Activated CD4-positive, alpha-beta T cell treated with anti-CD3 and anti-CD28 coated beads for 1 hour (primary cell): ENCODE results near the gene ITGA8.
"Not testable (repeated sequence)": the region's sequence is repeated elsewhere in the genome, so short reads cannot be mapped to it uniquely, and the experiment has no call there.

Experiments used
- DNase-seq: peaks from one replicate; pipeline ENCODE4 v3.0.0-alpha.2; 2020

The ITGA8 gene

GRCh38 chr10:15672469-15672868, 47.3 kb downstream of the ITGA8 start:
- no peak for DNase-seq

GRCh38 chr10:15670880-15671279, 48.8 kb downstream of the ITGA8 start:
- DNase-seq = no peak

GRCh38 chr10:15661574-15661973, 58.1 kb downstream of the ITGA8 start:
- no peak for DNase-seq

GRCh38 chr10:15660990-15661389, 58.7 kb downstream of the ITGA8 start:
- DNase-seq = no peak

GRCh38 chr10:15658069-15658702, 61.5 kb downstream of the ITGA8 start:
- no peak for DNase-seq

- no peak for DNase-seq
Measured at GRCh38 chr10:15652757-15653156, 67.0 kb downstream of the ITGA8 start.

- DNase-seq = no peak
Measured at GRCh38 chr10:15652117-15652516, 67.6 kb downstream of the ITGA8 start.

GRCh38 chr10:15651175-15651574, 68.5 kb downstream of the ITGA8 start:
- DNase-seq = no peak

GRCh38 chr10:15642095-15642494, 77.6 kb downstream of the ITGA8 start:
- DNase-seq = no peak

GRCh38 chr10:15640536-15641085, 79.1 kb downstream of the ITGA8 start:
- no peak for DNase-seq

- no peak for DNase-seq
Measured at GRCh38 chr10:15636446-15636845, 83.3 kb downstream of the ITGA8 start.

GRCh38 chr10:15632456-15633091, 87.1 kb downstream of the ITGA8 start:
- DNase-seq = no peak

GRCh38 chr10:15631205-15631604, 88.5 kb downstream of the ITGA8 start:
- DNase-seq = not testable (repeated sequence)

GRCh38 chr10:15630353-15630752, 89.4 kb downstream of the ITGA8 start:
- DNase-seq = no peak

GRCh38 chr10:15627617-15628196, 92.0 kb downstream of the ITGA8 start:
- no peak for DNase-seq

GRCh38 chr10:15626937-15627336, 92.8 kb downstream of the ITGA8 start:
- DNase-seq = no peak

GRCh38 chr10:15625261-15625660, 94.5 kb downstream of the ITGA8 start:
- DNase-seq = no peak

- DNase-seq = no peak
Measured at GRCh38 chr10:15624401-15625196, 95.1 kb downstream of the ITGA8 start.

GRCh38 chr10:15620836-15621515, 98.7 kb downstream of the ITGA8 start:
- no peak for DNase-seq

- DNase-seq = no peak
Measured at GRCh38 chr10:15620337-15620736, 99.4 kb downstream of the ITGA8 start.

- DNase-seq = no peak
Measured at GRCh38 chr10:15609246-15609645, 110.5 kb downstream of the ITGA8 start.

- DNase-seq = no peak
Measured at GRCh38 chr10:15606377-15606776, 113.3 kb downstream of the ITGA8 start.
